Ishikawa (cell line): ENCODE results near the gene SGMS1.

Source experiments
- CEBPB ChIP-seq: IDR thresholded peaks from 2 replicates; pipeline ENCODE4 v1.6.1; 2012
- CREB1 ChIP-seq: IDR thresholded peaks from 2 replicates; pipeline ENCODE4 v1.6.1; 2012; ENCODE audit warnings: low read depth
- EP300 ChIP-seq: IDR thresholded peaks from 2 replicates; pipeline ENCODE4 v1.6.1; 2012; ENCODE audit warnings: borderline replicate concordance
- RAD21 ChIP-seq: IDR thresholded peaks from 2 replicates; pipeline ENCODE4 v1.6.1; 2012; ENCODE audit warnings: low read depth
- REST ChIP-seq: IDR thresholded peaks from 2 replicates; pipeline ENCODE4 v1.6.1; 2012; ENCODE audit warnings: low read depth, mild to moderate bottlenecking
- TCF12 ChIP-seq: IDR thresholded peaks from 2 replicates; pipeline ENCODE4 v1.6.1; 2012; ENCODE audit warnings: low read depth
- TEAD4 ChIP-seq: IDR thresholded peaks from 2 replicates; pipeline ENCODE4 v1.6.1; 2012

GRCh38 chr10:50438049-50438936 lies 185.5 kb downstream of the SGMS1 start:
- TF ChIP-seq TEAD4: no peak
- TF ChIP-seq RAD21: no peak
- TF ChIP-seq EP300: no peak
- no peak for TF ChIP-seq CREB1
- no peak for TF ChIP-seq CEBPB
- TF ChIP-seq TCF12: no peak
- no peak for TF ChIP-seq REST
